GM12878 (cell line): ENCODE data around the gene FAHD1. TPM values are rescaled to one million over a fixed set of nuclear protein-coding genes. Genes with fewer than 3 reads are reported as not detected.

Experiments
- ATAC-seq: fragments of 200-7000 bp; cut with Tn5 transposase; 3 replicates; pipeline ENCODE4 v1.9.1; 2020; ENCODE audit warnings: mild to moderate bottlenecking, moderate library complexity
- BruUV-seq: library from RNA; stranded (reverse); fragments of 400-500 nt; replicated peaks from 2 replicates; lab custom pipeline; 2021; lab: Mats Ljungman, UMichigan
- CTCF ChIA-PET: fragments of 300-600 bp; sonication (Branson Sonifier 250); formaldehyde crosslinking; extraction: SDS; loops from one replicate; lab custom pipeline; 2021; ENCODE audit warnings: inconsistent platforms; lab: Yijun Ruan, JAX
- POLR2A ChIA-PET: fragments of 350-600 bp; formaldehyde crosslinking; extraction: SDS; loops from one replicate; lab custom pipeline; 2021; ENCODE audit warnings: inconsistent platforms; lab: Charles Lee
- RAD21 ChIA-PET: fragments of 300-600 bp; sonication (Branson Sonifier 250); formaldehyde crosslinking; loops from one replicate; lab custom pipeline; 2023; ENCODE audit warnings: antibody characterized with exemption; ENCODE audit not compliant: unreplicated experiment; lab: Charles Lee
- SMC1A ChIA-PET: fragments of 300-600 bp; sonication (Branson Sonifier 250); formaldehyde crosslinking; loops from one replicate; lab custom pipeline; 2023; ENCODE audit not compliant: unreplicated experiment, uncharacterized antibody; lab: Charles Lee
- DNase-seq: peaks from one replicate; pipeline ENCODE4 v3.0.0-alpha.2; 2011; ENCODE audit warnings: low read depth, low spot score
- FAIRE-seq: peaks from 3 replicates; lab custom pipeline; 2011; peaks lifted over from hg19 to GRCh38; lab: Jason Lieb, UNC
- H2AFZ ChIP-seq: 2 replicates; pipeline ENCODE4 v1.6.0; 2011; ENCODE audit warnings: low read depth, low read length, control low read depth; ENCODE audit not compliant: control insufficient read depth
- H3K27ac ChIP-seq: 2 replicates; pipeline ENCODE4 v1.5.1; 2011; ENCODE audit warnings: control low read depth; ENCODE audit not compliant: control insufficient read depth, insufficient read depth
- H3K27me3 ChIP-seq, 2 experiments: replicated peaks in 1 of 2; 2 replicates each; pipeline versions ENCODE4 v1.6.0 to v1.6.1; 2011; ENCODE audit warnings: low read length in 1 of 2; ENCODE audit not compliant: control insufficient read depth in 2 of 2, insufficient read depth in 2 of 2
- H3K36me3 ChIP-seq, 2 experiments: 2 replicates each; pipeline ENCODE4 v1.5.1; 2011; ENCODE audit warnings: low read length in 1 of 2; ENCODE audit not compliant: control insufficient read depth in 2 of 2, insufficient read depth in 2 of 2
- H3K4me1 ChIP-seq: 2 replicates; pipeline ENCODE4 v1.6.1; 2011; ENCODE audit warnings: mild to moderate bottlenecking, low read length, moderate library complexity, mixed read lengths; ENCODE audit not compliant: control insufficient read depth, insufficient read depth
- H3K4me2 ChIP-seq: 2 replicates; pipeline ENCODE4 v1.6.0; 2011; ENCODE audit warnings: control low read depth; ENCODE audit not compliant: control insufficient read depth, insufficient read depth
- H3K4me3 ChIP-seq: fragments of 200-600 bp; sonication (generic); 2 replicates; pipeline ENCODE4 v1.5.1; 2016
- H3K79me2 ChIP-seq: 2 replicates; pipeline ENCODE4 v1.6.0; 2011; ENCODE audit warnings: low read length; ENCODE audit not compliant: control insufficient read depth, insufficient read depth
- H3K9ac ChIP-seq: 2 replicates; pipeline ENCODE4 v1.8.0; 2011; ENCODE audit warnings: low read length, control low read depth, mixed read lengths; ENCODE audit not compliant: control insufficient read depth, insufficient read depth
- H3K9me3 ChIP-seq: replicated peaks from 3 replicates; pipeline ENCODE4 v1.5.1; 2011; ENCODE audit warnings: mild to moderate bottlenecking, low read length; ENCODE audit not compliant: control insufficient read depth, insufficient read depth
- H4K20me1 ChIP-seq: 2 replicates; pipeline ENCODE4 v1.6.0; 2011; ENCODE audit not compliant: control insufficient read depth, insufficient read depth
- CREB1 ChIP-seq: IDR thresholded peaks from 2 replicates; pipeline ENCODE4 v1.6.1; 2012; ENCODE audit warnings: low read depth, mild to moderate bottlenecking, inconsistent platforms
- KLF5 ChIP-seq: fragments of 450-650 bp; IDR thresholded peaks from 2 replicates; pipeline ENCODE4 v1.6.1; 2014; ENCODE audit warnings: mild to moderate bottlenecking; ENCODE audit not compliant: partially characterized antibody
- MYC ChIP-seq: IDR thresholded peaks from 2 replicates; pipeline ENCODE4 v1.6.1; 2011; ENCODE audit warnings: mild to moderate bottlenecking, low read length, moderate library complexity, inconsistent platforms; ENCODE audit not compliant: insufficient read depth, insufficient replicate concordance, insufficient read length, severe bottlenecking
- NR2F1 ChIP-seq: fragments of 450-650 bp; conservative IDR thresholded peaks from 2 replicates; pipeline ENCODE4 v1.6.1; 2017; ENCODE audit warnings: mild to moderate bottlenecking
- SP1 ChIP-seq: IDR thresholded peaks from one replicate; pipeline ENCODE4 v1.6.1; 2011; ENCODE audit warnings: low read depth, low read length
- SUZ12 ChIP-seq: fragments of 200-600 bp; sonication (generic); IDR thresholded peaks from one replicate; pipeline ENCODE4 v1.6.1; 2018; ENCODE audit warnings: antibody characterized with exemption, mild to moderate bottlenecking; ENCODE audit not compliant: unreplicated experiment
- TAF1 ChIP-seq: IDR thresholded peaks from 2 replicates; pipeline ENCODE4 v1.6.1; 2011; ENCODE audit warnings: mild to moderate bottlenecking, low read depth, low read length, borderline replicate concordance
- WGBS: methylation state at CpG from one replicate; pipeline ENCODE4 v1.1.6; 2016; ENCODE audit warnings: low lambda C conversion rate; ENCODE audit not compliant: insufficient replicate concordance, insufficient coverage; ENCODE audit errors: missing lambda C conversion rate; 5-methylcytosine and 5-hydroxymethylcytosine counted together
- in situ Hi-C: fragments of 300-500 bp; cut with MboI; formaldehyde crosslinking; loops from 9 replicates; pipeline ENCODE4 v1.14.3; 2018; ENCODE audit warnings: mixed read lengths
- intact Hi-C: fragments of 100-400 bp; cut with micrococcal nuclease; formaldehyde crosslinking; loops from one replicate; pipeline ENCODE4 v1.14.2; 2022; ENCODE audit not compliant: unreplicated experiment
- polyA plus RNA-seq, 11 experiments: library from polyadenylated mRNA; depleted of rRNA in 4 of 11; unstranded in 6 of 11; stranded (reverse) in 5 of 11; fragments of >200 nt; fragmentation: Nextera tagmentation in 4 of 11; fragmentation: Illumina TruSeq in 1 of 11; extraction: Ambion mirVana in 4 of 11; extraction: Trizol in 1 of 11; gene quantifications; 1 replicate in 1 of 11; 2 replicates in 10 of 11; pipeline versions ENCODE4 v1.2.1 to v1.2.3, GENCODE V29; 2011 to 2016; ENCODE audit warnings: inconsistent platforms in 2 of 11, missing spikeins in 2 of 11, low read depth in 1 of 11
- total RNA-seq, 4 experiments: library from RNA; depleted of rRNA in 3 of 4; stranded (reverse); fragments of >200 nt in 3 of 4; fragmentation: Illumina TruSeq in 1 of 4; extraction: Trizol in 1 of 4; gene quantifications; 2 replicates each; pipeline versions ENCODE4 v1.2.1 to v1.2.3, GENCODE V29; 2013 to 2021
- TF ChIP-seq, protein P1 (sequence below): fragments of 450-650 bp; IDR thresholded peaks from 2 replicates; pipeline ENCODE4 v1.6.1; 2016; ENCODE audit warnings: mild to moderate bottlenecking
- TF ChIP-seq, protein P2 (sequence below): fragments of 450-650 bp; IDR thresholded peaks from 2 replicates; pipeline ENCODE4 v1.6.1; 2018; ENCODE audit warnings: mild to moderate bottlenecking, low read depth, moderate library complexity; ENCODE audit not compliant: partially characterized antibody
- TF ChIP-seq, protein P3 (sequence below): IDR thresholded peaks from 2 replicates; pipeline ENCODE4 v1.6.1; 2011; ENCODE audit warnings: mild to moderate bottlenecking, low read depth, low read length, moderate library complexity; ENCODE audit not compliant: insufficient replicate concordance

FAHD1 gene
- total and polyA plus RNA-seq, 10 of the 15 experiments (the other 5 are each of a cell fraction or from before 2014, with no cell fraction given), result 4.3 to 43.0 (median 18.8) TPM

DNA sequence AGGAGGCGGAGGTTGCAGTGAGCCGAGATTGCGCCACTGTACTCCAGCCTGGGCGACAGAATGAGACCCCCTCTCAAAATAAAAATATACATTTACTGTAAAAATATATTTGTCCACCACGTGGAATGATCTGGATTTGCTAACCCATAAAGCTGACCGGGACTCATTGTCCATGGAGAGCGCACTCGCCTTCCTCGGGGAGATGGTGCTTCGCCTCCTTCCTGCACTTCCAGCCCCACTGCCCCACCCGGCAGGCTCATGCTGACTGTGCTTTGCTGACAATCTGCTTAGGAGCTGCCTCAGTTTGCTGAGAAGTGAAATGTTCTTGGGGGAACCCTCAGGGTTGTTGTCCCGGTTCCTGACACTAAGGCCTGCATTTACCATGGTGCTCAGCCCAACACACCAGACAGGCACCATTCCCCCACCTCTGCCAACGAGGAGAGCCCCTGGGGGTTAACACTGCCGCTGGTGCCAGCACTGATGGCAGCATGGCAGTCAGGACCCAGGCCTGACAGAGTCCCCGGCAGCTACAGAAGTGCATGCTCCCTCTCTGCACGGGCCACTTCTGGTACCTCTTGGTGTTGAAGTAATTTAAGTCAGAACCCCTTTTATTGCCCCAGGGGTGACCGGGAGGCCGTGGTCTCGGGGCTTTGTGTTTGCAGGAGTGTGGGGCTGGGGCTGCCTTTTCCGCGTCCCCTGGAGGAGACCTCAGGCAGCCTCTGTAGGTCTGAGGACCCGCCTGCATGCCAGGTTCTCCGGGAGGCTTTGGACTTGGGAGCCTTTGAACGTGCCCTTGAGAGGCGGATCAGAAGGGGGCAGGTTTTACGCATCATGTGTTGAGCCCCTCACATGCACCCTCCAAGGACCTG, 41.8 kb upstream of the FAHD1 start:
- no peaks in the 10 kb centered on the region for H3K9me3 ChIP-seq
- no peak overlapping the region for H3K4me3 ChIP-seq
- WGBS, result 94% methylated on average over 26 of the region's 26 CpGs
- no TSS peak for BruUV-seq
- no peak overlapping the region for H3K27ac ChIP-seq
- no peaks in the 10 kb centered on the region for H4K20me1 ChIP-seq
- DNase-seq, result no peak
- H3K27me3 ChIP-seq, result no peaks in the 10 kb centered on the region
- ATAC-seq, result no peak
- 0 out of 2 replicates have a peak overlapping the region, but pooled peaks have one; percentile 17 for H3K4me2 ChIP-seq
- RAD21 ChIA-PET, result no interaction called here
- no peak overlapping the region for H3K9ac ChIP-seq
- in situ Hi-C loops (no loop called here), intact Hi-C loops (no loop called here)
- TF ChIP-seq MYC, result no peak
- CTCF ChIA-PET, result no interaction called here
- POLR2A ChIA-PET, result no interaction called here
- SMC1A ChIA-PET, result no interaction called here
- no peak for FAIRE-seq
- H3K36me3 ChIP-seq, result peaks cover 4 to 8% of the 10 kb centered on the region in 2 experiments; a peak in 3 of 4 replicates
- no peak overlapping the region for H2AFZ ChIP-seq
- H3K4me1 ChIP-seq, result peaks cover 6% of the 10 kb centered on the region; the same call in 1 of the 2 replicates
- H3K79me2 ChIP-seq, result peaks cover 15% of the 10 kb centered on the region

DNA sequence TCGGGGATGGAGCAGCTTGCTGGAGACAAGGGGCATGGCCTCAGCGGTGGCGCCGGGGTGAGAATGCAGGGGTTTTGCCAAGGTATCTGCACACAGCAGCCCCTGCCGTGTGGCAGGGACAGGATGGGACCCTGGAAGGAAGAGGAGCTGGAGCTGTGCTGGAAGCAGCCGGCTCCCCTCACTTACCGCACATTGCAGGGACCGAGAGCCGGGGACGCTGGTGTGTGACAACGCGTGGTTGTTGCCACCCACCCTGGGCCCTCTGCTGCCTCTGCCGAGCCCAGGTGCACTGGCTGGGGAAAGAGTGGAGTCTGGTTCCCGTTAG, 41.2 kb upstream of the FAHD1 start:
- Histone ChIP-seq H3K9me3 (no peaks in the 10 kb centered on the region), H3K4me3 (no peak overlapping the region), H2AFZ (no peak overlapping the region), H3K27me3 (no peaks in the 10 kb centered on the region), H3K27ac (no peak overlapping the region), H4K20me1 (no peaks in the 10 kb centered on the region), H3K4me2 (no peak overlapping the region), H3K36me3 (peaks cover 7 to 8% of the 10 kb centered on the region in 2 experiments; a peak in 3 of 4 replicates), H3K9ac (no peak overlapping the region), H3K79me2 (peaks cover 15% of the 10 kb centered on the region), H3K4me1 (peaks cover 6% of the 10 kb centered on the region; the same call in 1 of the 2 replicates)
- in situ Hi-C loops (no loop called here), intact Hi-C loops (no loop called here)
- CTCF ChIA-PET, result no interaction called here
- POLR2A ChIA-PET, result no interaction called here
- FAIRE-seq (no peak), ATAC-seq (no peak), DNase-seq (no peak)
- SMC1A ChIA-PET, result no interaction called here
- 89% methylated on average over 12 of the region's 14 CpGs for WGBS
- BruUV-seq, result no TSS peak
- RAD21 ChIA-PET, result no interaction called here
- no peak for TF ChIP-seq TAF1
- no peak for TF ChIP-seq SUZ12
- TF ChIP-seq NR2F1, result no peak
- TF ChIP-seq SP1, result no peak
- TF ChIP-seq, protein P1, sequence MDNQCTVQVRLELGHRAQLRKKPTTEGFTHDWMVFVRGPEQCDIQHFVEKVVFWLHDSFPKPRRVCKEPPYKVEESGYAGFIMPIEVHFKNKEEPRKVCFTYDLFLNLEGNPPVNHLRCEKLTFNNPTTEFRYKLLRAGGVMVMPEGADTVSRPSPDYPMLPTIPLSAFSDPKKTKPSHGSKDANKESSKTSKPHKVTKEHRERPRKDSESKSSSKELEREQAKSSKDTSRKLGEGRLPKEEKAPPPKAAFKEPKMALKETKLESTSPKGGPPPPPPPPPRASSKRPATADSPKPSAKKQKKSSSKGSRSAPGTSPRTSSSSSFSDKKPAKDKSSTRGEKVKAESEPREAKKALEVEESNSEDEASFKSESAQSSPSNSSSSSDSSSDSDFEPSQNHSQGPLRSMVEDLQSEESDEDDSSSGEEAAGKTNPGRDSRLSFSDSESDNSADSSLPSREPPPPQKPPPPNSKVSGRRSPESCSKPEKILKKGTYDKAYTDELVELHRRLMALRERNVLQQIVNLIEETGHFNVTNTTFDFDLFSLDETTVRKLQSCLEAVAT, result no peak
- no peak for TF ChIP-seq CREB1
- TF ChIP-seq, protein P2, sequence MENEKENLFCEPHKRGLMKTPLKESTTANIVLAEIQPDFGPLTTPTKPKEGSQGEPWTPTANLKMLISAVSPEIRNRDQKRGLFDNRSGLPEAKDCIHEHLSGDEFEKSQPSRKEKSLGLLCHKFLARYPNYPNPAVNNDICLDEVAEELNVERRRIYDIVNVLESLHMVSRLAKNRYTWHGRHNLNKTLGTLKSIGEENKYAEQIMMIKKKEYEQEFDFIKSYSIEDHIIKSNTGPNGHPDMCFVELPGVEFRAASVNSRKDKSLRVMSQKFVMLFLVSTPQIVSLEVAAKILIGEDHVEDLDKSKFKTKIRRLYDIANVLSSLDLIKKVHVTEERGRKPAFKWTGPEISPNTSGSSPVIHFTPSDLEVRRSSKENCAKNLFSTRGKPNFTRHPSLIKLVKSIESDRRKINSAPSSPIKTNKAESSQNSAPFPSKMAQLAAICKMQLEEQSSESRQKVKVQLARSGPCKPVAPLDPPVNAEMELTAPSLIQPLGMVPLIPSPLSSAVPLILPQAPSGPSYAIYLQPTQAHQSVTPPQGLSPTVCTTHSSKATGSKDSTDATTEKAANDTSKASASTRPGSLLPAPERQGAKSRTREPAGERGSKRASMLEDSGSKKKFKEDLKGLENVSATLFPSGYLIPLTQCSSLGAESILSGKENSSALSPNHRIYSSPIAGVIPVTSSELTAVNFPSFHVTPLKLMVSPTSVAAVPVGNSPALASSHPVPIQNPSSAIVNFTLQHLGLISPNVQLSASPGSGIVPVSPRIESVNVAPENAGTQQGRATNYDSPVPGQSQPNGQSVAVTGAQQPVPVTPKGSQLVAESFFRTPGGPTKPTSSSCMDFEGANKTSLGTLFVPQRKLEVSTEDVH, result no peak
- no peak for TF ChIP-seq KLF5
- TF ChIP-seq, protein P3, sequence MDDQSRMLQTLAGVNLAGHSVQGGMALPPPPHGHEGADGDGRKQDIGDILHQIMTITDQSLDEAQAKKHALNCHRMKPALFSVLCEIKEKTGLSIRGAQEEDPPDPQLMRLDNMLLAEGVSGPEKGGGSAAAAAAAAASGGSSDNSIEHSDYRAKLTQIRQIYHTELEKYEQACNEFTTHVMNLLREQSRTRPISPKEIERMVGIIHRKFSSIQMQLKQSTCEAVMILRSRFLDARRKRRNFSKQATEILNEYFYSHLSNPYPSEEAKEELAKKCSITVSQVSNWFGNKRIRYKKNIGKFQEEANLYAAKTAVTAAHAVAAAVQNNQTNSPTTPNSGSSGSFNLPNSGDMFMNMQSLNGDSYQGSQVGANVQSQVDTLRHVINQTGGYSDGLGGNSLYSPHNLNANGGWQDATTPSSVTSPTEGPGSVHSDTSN, result no peak
